Fibroblast of gingiva (primary cell): Measurements from ENCODE around the gene INO80.
"Not testable (repeated sequence)": the region's sequence is repeated elsewhere in the genome, so short reads cannot be mapped to it uniquely, and the experiment has no call there.

Experiments
- DNase-seq: peaks from one replicate; pipeline ENCODE4 v3.0.0-alpha.2; 2011; ENCODE audit warnings: low read depth

INO80 gene, protein sequence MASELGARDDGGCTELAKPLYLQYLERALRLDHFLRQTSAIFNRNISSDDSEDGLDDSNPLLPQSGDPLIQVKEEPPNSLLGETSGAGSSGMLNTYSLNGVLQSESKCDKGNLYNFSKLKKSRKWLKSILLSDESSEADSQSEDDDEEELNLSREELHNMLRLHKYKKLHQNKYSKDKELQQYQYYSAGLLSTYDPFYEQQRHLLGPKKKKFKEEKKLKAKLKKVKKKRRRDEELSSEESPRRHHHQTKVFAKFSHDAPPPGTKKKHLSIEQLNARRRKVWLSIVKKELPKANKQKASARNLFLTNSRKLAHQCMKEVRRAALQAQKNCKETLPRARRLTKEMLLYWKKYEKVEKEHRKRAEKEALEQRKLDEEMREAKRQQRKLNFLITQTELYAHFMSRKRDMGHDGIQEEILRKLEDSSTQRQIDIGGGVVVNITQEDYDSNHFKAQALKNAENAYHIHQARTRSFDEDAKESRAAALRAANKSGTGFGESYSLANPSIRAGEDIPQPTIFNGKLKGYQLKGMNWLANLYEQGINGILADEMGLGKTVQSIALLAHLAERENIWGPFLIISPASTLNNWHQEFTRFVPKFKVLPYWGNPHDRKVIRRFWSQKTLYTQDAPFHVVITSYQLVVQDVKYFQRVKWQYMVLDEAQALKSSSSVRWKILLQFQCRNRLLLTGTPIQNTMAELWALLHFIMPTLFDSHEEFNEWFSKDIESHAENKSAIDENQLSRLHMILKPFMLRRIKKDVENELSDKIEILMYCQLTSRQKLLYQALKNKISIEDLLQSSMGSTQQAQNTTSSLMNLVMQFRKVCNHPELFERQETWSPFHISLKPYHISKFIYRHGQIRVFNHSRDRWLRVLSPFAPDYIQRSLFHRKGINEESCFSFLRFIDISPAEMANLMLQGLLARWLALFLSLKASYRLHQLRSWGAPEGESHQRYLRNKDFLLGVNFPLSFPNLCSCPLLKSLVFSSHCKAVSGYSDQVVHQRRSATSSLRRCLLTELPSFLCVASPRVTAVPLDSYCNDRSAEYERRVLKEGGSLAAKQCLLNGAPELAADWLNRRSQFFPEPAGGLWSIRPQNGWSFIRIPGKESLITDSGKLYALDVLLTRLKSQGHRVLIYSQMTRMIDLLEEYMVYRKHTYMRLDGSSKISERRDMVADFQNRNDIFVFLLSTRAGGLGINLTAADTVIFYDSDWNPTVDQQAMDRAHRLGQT (N-terminal part only)

DNA sequence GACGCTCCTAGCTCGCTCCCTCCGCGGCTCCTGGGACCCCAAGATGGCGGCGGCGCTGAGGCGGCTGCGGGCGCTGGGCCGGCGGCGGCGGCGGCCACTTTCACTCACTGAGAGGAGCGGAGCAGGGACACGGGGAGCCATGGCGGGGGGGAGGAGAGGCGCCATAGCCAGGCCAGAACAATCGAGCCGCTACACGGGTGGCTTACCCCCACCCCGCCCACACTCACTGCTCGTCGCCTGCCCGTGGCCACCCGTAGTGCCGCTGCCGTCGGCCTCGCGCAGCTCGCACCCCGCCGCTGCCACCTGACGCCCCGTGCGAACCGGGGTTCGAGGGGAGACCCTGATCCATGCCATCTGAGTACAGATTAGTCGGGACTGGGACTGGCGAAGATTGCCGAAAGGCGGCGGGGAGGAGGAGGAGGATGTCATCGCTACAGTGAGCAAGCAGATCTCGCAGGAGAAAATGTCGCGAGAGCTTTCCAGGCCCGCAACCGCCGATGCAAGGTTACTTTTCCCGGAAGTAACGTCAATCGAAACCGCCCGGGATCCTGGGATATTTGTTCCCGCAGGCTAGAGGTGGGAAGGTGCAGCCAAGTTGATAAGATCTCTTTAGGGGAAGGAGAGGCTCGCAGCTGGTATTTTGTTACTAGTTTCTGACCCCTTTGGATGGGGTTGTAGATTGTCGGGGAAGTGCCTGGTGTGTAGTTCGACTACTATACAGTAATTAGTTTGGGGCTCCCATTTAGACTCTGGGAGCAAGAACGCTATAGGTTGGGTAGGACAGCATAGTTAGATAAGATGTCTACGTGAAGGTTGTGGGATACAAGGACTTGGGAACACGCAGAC is at the start of gene INO80:
INO80 (minus strand) TSS at position 165 of the 846 bp plus-strand sequence. CDS start 19,970 bp downstream, outside the sequence.
- DNase-seq, result peak; percentile 98

DNA sequence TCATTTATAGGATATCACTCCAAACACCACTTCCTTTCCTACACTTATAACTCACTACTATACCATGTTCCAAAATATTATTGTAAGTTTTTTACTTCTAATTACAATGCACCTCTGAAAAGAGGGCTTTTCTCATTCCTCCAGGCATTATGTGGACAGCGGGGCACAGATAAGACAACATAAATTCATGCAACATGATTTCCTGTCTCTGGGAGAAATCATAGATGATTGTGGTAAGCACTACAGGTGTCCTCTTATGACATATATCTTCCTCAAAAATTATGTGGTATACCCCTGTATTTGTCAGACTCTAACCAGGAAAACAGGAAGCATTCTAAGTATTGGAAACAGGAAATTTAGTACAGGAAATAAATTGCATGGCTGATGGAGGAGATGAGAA is 45.7 kb upstream of the INO80 start:
- no peak for DNase-seq

DNA sequence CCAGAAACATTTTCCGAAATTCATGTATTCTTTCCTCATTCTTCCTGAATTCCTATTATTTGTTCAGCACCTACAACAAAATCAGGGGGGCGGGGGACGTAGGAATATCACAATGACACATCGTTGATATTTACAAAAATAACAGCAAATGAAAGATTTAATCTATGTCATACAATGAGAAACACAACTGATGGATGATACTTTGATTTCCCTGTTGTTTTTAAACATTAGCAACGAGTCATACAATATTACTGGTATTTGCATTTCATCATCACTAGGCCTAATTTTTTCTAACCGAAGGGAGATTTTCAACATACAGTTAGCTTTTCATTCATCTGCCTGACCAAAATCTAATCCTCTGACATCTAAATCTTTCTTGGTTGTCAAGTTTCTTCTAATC is 45.3 kb upstream of the INO80 start:
- DNase-seq, result peak; percentile 19

DNA sequence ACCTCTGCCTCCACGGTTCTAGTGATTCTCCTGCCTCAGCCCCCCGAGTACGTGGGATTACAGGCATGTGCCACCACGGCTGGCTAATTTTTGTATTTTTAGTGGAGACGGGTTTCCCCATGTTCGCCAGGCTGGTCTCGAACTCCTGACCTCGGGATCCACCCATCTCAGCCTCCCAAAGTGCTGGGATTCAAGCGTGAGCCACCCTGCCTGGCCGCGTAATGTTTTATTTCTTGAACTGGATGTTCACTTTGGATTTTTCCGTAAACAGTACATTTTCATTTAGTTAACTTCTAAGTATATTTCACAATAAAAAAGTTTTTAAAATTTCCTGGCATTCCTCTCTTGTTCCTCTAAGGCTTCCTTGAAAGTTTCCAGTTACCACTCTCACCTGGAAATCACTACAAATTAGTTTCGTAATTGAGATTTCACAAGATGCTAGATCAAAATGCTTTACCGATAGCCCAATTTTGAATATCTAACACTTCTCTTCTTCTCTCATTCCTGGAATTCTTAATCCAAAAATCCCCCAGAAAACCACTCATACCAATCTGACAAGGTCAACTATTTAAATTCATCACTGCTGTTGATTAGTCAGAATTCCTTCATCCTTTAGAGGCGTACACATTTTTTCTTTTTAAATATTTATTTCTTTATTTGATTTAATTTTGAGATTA is 44.7 kb upstream of the INO80 start:
- no peak for DNase-seq

DNA sequence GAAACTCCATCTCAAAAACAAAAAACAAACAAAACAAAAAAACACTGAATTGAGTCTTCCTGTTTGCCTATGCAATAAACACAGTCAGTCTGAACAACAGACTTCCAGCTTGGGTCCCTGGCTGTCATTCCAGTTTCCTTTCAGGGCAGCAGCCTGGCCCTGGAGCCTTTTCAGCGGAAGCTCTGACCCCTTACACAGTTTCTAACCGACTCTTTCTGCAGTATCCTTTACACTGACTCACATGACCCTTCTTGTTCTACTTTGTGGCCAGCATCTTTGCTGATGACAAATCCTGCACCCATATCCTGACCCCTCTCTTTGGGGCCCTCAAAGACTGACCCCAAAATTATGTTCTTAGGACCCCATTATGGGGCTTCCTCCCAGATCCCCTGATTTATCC is 38.3 kb upstream of the INO80 start:
- peak; percentile 43 for DNase-seq

DNA sequence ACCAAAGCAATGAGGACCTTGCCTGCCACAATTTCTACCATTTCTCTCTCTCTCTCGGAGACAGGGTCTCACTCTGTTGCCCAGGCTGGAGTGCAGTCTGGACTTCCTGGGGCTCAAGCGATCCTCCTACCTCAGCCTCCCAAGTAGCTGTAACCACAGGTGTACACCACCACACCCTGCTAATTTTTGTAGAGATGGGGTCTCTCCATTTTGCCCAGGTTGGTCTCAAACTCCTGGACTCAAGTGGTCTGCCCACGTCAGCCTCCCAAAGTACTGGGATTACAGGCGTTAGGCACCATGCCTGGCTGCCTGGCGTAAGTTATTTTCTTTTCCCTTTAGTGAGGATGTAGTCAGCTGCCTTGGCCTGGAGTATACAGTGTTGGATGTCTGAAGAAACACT is 37.7 kb upstream of the INO80 start:
- no peak for DNase-seq

DNA sequence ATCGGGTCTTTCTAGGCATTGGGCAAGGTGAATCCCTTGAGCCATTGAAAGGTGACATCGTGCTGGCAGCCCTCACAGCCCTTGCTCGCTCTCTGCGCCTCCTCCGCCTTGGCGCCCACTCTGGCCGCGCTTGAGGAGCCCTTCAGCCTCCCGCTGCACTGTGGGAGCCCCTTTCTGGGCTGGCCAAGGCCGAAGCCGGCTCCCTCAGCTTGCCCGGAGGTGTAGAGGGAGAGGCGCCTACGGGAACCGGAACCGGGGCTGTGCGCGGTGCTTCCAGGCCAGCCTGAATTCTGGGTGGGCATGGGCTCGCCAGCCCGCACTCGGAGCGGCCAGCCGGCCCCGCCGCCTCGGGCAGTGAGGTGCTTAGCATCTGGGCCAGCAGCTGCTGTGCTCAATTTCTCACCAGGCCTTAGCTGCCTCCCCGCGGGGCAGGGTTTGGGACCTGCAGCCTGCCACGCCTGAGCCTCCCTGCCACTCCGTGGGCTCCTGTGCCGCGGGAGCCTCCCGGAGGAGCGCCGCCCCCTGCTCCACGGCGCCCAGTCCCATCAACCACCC is 35.4 kb upstream of the INO80 start:
- no peak for DNase-seq

DNA sequence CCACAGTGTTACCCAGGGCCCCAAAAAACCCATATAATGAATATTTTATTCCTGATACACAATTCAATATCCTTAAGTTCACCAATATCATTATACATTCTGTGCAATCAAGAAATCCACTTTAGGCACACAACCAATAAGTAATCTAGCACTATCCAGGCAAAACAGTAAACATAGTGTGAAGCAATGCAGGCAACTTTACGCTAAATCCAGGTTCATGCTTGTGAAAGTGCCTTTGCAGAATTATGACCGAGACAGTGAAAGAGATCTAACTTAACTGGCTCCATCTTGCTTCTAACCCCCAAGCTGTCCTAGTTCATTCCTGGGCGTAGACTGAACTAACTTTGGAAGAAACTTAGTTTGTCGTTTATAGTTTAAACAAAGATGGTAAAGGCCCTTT is 34.2 kb upstream of the INO80 start:
- DNase-seq, result no peak

DNA sequence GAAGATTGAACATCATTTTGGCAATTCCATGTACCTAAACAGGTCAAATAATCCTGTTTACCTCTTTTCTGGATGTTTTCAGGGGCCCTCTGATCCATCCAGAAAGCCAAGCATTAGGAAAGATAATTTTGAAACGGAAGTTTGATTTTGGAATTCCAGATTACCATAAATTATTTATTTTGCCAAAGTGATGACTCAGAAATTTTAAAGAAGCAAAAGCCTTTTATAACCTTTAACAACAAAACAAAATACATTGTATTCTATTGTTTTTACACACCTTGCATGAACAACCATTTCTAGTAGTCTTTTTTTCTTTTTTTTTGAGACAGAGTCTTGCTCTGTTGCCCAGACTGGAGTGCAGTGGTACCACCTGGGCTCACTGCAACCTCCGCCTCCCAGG is 32.0 kb upstream of the INO80 start:
- DNase-seq, result no peak

DNA sequence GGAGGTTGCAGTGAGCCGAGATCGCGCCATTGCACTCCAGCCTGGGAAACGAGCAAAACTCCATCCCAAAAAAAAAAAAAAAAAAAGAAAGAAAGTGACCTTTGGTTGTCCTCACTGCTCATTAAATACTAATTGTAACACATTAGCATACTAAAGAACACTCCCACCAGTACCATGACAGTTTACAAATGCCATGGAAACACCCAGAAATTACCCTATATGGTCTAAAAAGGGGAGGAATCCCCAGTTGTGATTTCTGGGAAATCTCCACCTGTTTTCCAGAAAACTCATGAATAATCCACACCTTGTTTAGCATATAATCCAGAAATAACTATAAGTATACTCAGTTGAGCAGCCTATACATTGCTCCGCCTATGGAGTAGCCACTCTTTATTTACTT is 23.5 kb upstream of the INO80 start:
- DNase-seq, result no peak

DNA sequence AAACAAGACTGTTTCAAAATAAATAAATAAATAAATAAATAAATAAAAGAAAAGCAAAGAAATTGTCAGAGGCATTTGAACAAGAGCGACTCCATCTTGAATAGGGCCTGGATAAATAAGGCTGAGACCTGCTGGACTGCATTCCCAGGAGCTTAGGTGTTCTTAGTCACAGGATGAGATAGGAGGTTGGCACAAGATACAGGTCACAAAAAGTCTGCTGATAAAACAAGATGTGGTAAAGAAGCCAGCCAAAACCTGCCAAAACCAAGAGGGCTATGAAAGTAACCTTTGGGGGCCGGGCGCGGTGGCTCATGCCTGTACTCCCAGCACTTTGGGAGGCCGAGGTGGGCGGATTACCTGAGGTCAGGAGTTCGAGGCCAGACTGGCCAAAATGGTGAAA is 23.0 kb upstream of the INO80 start:
- DNase-seq, result not testable (repeated sequence)

DNA sequence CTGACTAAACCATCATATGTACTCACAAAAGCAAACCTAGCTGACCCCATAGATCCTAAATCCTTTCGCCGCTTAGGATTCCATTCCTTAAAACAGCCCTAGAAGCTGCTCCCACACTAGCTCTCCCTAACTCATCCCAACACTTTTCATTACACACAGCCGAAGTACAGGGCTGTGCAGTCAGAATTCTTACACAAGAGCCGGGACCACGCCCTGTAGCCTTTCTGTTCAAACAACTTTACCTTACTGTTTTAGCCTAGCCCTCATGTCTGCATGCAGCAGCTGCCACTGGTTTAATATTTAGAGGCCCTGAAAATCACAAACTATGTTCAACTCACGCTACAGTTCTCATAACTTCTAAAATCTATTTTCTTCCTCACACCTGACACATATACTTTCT is 19.5 kb upstream of the INO80 start:
- not testable (repeated sequence) for DNase-seq

DNA sequence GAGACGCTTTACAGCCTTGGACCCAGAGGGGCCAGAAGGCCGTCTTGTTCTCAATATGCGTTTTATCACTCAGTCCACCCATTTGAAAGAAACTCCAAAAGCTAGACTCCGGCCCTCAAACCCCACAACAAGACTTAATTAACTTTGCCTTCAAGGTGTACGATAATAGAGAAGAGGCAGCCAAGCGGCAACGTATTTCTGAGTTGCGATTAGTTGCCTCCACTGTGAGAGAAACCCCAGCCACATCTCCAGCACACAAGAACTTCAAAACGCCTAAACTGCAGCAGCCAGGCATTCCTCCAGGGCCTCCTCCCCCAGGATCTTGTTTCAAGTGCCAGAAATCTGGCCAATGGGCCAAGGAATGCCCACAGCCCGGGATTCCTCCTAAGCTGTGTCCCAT is 17.4 kb upstream of the INO80 start:
- no peak for DNase-seq

DNA sequence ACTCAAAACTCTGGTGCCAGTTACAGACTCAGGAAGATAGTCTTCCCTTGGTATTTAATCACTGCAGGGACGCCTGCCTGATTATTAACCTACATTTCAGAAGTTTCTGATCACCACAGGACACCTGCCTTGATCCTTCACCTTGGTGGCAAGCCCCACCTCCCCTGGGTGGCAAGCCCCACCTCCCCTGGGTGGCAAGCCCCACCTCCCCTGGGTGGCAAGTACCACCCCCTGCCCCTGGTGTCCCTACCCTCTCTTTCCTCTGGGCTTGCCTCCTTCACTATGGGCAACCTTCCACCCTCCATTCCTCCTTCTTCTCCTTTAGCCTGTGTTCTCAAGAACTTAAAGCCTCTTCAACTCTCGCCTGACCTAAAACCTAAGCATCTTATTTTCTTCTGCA is 16.0 kb upstream of the INO80 start:
- DNase-seq, result not testable (repeated sequence)

DNA sequence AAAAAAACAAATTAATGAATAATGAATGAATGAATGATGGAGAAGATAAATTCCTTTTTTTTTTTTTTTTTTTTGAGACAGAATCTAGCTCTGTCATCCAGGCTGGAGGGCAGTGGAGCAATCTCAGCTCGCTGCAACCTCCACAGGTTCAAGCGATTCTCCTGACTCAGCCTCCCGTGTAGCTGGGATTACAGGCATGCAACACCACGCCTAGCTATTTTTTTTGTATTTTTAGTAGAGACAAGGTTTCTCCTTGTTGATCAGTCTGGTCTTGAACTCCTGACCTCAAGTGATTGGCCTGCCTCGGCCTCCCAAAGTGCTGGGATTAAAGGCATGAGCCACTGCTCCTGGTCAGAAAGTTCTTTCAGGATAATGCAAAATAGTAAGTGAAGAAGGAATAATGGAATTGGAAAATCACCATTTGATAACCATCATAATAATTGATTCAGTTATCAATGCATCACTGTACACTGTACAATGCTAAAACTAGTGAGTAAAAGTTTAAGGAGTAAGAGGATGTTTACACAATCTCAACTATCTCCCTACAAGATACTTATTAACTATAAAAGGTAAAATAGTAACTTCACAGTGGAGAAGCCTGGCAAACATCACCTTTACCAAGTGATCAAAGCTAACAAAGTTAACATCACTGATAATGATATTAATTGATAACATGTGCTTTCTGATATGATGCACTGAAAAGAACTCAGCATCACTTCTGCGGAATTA is 12.3 kb upstream of the INO80 start:
- DNase-seq, result no peak

DNA sequence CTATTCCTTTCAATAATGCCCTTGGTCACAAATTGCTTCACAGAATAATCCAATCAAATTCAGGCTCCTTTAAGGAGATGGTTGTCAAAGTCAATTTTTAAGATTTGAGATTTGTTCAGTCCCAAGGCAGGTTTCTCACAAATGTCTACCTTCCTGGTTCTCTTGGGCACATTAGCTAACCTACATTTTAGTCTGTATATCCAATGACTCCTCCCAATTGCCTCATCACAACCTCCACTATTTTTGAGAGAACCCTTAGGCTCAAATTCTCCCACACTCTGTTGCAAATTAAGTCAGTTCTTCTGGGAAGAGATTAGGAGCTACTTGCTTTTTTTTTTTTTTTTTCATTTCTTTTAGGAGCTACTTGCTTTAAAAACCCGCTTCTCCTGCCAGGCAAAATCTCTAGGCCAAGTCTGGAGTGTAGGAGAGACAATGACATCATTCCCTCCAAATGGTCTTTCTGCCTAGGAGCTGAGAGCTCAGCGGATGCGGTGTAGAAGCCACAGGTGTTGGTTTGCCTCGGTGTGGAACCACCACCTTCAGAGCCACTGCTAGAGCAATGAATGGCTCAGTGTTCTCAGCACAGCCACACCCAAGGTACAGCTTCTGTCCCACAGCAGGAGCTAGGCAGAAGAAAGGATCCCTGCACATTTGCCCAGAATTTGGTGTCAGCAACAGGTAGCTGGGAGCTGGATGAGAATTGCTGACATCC is 10.0 kb upstream of the INO80 start:
- DNase-seq, result no peak

DNA sequence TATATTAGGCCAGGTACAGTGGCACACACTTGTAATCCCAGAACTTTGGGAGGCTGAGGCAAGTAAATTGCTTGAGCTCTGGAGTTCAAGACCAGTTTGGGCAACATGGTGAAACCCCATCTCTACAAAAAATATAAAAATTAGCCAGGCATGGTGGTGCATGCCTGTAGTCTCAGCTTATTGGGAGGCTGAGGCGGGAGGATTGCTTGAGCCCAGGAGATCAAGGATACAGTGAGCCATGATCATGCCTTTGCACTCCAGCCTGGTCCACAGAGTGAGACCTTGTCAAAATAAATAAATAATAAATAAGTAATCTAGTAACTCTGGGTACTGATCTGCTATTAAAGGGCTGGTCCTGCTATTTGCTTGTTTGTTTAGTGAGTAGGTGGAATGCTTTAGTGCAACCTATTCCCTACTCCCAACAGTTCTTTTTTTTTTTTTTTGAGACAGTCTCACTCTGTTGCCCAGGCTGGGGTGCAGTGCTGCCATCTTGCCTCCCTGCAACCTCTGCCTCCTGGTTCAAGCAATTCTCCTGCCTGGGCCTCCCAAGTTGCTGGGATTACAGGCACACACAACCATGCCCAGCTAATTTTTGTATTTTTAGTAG is 9.1 kb upstream of the INO80 start:
- no peak for DNase-seq

DNA sequence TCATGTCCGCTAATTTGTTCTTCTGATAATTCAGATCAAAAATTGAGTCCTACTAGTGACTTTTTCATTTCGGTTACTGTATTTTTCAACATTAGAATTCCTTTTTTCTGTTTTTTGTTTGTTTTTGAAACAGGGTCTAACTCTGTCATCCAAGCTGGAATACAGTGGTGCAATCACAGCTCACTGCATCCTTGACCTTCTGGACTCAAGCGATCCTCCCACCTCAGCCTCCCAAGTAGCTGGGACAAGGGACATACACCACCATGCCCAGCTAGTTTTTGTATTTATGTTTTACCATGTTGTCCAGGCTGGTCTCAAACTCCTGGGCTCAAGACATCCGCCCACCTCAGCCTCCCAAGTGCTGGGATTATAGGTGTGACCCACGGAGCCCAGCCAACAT is 8.0 kb upstream of the INO80 start:
- DNase-seq, result no peak

DNA sequence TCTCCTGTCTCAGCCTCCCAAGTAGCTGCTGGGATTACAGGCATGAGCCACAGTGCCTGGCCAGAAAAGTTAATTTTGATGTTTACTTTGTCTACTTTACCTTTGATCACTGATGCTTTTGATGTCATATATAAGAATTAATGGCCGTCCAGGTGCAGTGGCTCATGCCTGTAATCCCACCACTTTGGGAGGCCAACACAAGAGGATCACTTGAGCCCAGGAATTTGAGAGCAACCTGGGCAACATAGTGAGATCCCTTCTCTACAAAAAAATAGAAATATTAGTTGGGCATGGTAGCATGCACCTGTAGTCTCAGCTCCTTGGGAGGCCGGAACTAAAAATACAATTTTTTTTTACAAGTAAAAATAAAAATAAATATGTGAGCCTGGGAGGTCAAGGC is 6.8 kb upstream of the INO80 start:
- DNase-seq, result no peak
